Measurements from ENCODE around the gene RNF183. TPM values are rescaled to one million over a fixed set of nuclear protein-coding genes. Genes with fewer than 3 reads are reported as not detected.

RNF183 gene
- total RNA-seq, 4 donors from 2014 or later, result 0.35 TPM; not detected in 3

GRCh38 chr9:113269355-113269754, 33.8 kb downstream of the RNF183 start:
- no peak for TF ChIP-seq POLR2A (IDR thresholded peaks at IDR 0.05)
- TF ChIP-seq CTCF (IDR thresholded peaks at IDR 0.05), result no peak
- no peak for DNase-seq
- Histone ChIP-seq H3K4me3 (no peak overlapping the region), H3K27me3 (no peaks in the 10 kb centered on the region), H3K27ac (no peak overlapping the region), H3K4me1 (no peaks in the 10 kb centered on the region), H3K36me3 (peaks cover 0 to 58% (median 0%) of the 10 kb centered on the region in 3 donors), H3K9me3 (no peaks in the 10 kb centered on the region)

- no peaks in the 10 kb centered on the region for H3K27me3 ChIP-seq
- no peaks in the 10 kb centered on the region for H3K9me3 ChIP-seq
- no peaks in the 10 kb centered on the region for H3K4me1 ChIP-seq
- H3K27ac ChIP-seq, result no peak overlapping the region
- H3K36me3 ChIP-seq, result peaks cover 0 to 57% (median 0%) of the 10 kb centered on the region in 3 donors
- TF ChIP-seq POLR2A (IDR thresholded peaks at IDR 0.05), result no peak
- TF ChIP-seq CTCF (IDR thresholded peaks at IDR 0.05), result no peak
- no peak overlapping the region for H3K4me3 ChIP-seq
- DNase-seq, result no peak
Observed at GRCh38 chr9:113267911-113268566, 35.1 kb downstream of the RNF183 start.

- Histone ChIP-seq H3K27ac (no peak overlapping the region), H3K27me3 (no peaks in the 10 kb centered on the region), H3K9me3 (no peaks in the 10 kb centered on the region), H3K4me1 (no peaks in the 10 kb centered on the region), H3K36me3 (peaks cover 0 to 45% (median 0%) of the 10 kb centered on the region in 3 donors), H3K4me3 (no peak overlapping the region)
- no peak for TF ChIP-seq POLR2A (IDR thresholded peaks at IDR 0.05)
- no peak for TF ChIP-seq CTCF (IDR thresholded peaks at IDR 0.05)
- no peak for DNase-seq
Observed at GRCh38 chr9:113266174-113266573, 37.0 kb downstream of the RNF183 start.

- Histone ChIP-seq H3K36me3 (peaks cover 0 to 48% (median 0%) of the 10 kb centered on the region in 3 donors), H3K27me3 (no peaks in the 10 kb centered on the region), H3K9me3 (no peaks in the 10 kb centered on the region), H3K4me3 (no peak overlapping the region), H3K27ac (peak overlapping the region in 1 of 4 donors; percentile 28), H3K4me1 (no peaks in the 10 kb centered on the region)
- TF ChIP-seq POLR2A (IDR thresholded peaks at IDR 0.05), result no peak
- TF ChIP-seq CTCF (IDR thresholded peaks at IDR 0.05), result no peak
- no peak for DNase-seq
Observed at GRCh38 chr9:113261917-113262671, 41.1 kb downstream of the RNF183 start.

GRCh38 chr9:113258282-113258681, 44.9 kb downstream of the RNF183 start:
- Histone ChIP-seq H3K36me3 (peaks cover 0 to 50% (median 0%) of the 10 kb centered on the region in 3 donors), H3K27ac (no peak overlapping the region), H3K27me3 (no peaks in the 10 kb centered on the region), H3K9me3 (no peaks in the 10 kb centered on the region), H3K4me3 (no peak overlapping the region), H3K4me1 (no peaks in the 10 kb centered on the region)
- DNase-seq, result no peak
- no peak for TF ChIP-seq POLR2A (IDR thresholded peaks at IDR 0.05)

GRCh38 chr9:113257863-113258262, 45.3 kb downstream of the RNF183 start:
- Histone ChIP-seq H3K27me3 (no peaks in the 10 kb centered on the region), H3K27ac (no peak overlapping the region), H3K4me1 (no peaks in the 10 kb centered on the region), H3K36me3 (peaks cover 0 to 50% (median 0%) of the 10 kb centered on the region in 3 donors), H3K4me3 (no peak overlapping the region), H3K9me3 (no peaks in the 10 kb centered on the region)
- DNase-seq, result no peak
- TF ChIP-seq CTCF (IDR thresholded peaks at IDR 0.05), result no peak
- no peak for TF ChIP-seq POLR2A (IDR thresholded peaks at IDR 0.05)

Data from Peyer's patch (tissue), 4 donors.